Vagina (tissue), 2 donors: Measurements from ENCODE around the gene CRTC3.

Source experiments
- POLR2A ChIP-seq, 2 donors: fragments of 450-650 bp; IDR thresholded peaks; one replicate each; pipeline ENCODE4 v1.6.1; 2017; ENCODE audit warnings: antibody characterized with exemption in 2 of 2, mild to moderate bottlenecking in 2 of 2, moderate library complexity in 2 of 2
- TF ChIP-seq, protein P1 (sequence below), 3 experiments: fragments of 450-650 bp in 2 of 3; fragments of 200-600 bp in 1 of 3; sonication (generic) in 1 of 3; IDR thresholded peaks; one replicate each; pipeline ENCODE4 v1.5.1; 2017 to 2019; ENCODE audit warnings: antibody characterized with exemption in 3 of 3, mild to moderate bottlenecking in 2 of 3, moderate library complexity in 2 of 3

DNA sequence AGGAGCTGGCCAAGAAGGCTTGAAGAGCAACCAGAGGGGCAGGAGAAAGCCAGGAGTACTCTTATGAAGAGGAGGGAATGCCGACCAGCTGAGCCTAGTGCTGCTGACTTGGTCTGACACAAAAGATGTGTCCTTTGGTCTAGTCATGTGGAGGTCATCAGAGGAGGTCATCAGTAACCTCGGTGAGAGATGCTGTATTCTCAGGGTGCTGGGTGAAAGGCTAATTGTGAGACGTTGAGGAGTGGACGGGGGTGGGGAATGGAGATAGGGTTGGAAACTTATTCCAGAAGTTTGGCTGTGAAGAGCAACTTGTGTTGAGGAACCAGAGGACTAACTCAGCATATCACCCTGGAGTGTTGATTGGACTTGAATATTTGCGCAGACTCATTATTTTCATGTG lies 5.5 kb downstream of the CRTC3 start:
- TF ChIP-seq, protein P1, sequence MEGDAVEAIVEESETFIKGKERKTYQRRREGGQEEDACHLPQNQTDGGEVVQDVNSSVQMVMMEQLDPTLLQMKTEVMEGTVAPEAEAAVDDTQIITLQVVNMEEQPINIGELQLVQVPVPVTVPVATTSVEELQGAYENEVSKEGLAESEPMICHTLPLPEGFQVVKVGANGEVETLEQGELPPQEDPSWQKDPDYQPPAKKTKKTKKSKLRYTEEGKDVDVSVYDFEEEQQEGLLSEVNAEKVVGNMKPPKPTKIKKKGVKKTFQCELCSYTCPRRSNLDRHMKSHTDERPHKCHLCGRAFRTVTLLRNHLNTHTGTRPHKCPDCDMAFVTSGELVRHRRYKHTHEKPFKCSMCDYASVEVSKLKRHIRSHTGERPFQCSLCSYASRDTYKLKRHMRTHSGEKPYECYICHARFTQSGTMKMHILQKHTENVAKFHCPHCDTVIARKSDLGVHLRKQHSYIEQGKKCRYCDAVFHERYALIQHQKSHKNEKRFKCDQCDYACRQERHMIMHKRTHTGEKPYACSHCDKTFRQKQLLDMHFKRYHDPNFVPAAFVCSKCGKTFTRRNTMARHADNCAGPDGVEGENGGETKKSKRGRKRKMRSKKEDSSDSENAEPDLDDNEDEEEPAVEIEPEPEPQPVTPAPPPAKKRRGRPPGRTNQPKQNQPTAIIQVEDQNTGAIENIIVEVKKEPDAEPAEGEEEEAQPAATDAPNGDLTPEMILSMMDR (IDR thresholded peaks at IDR 0.05): no peak
- TF ChIP-seq POLR2A (IDR thresholded peaks at IDR 0.05): no peak
